LNCAP (cell line): ENCODE measurements around the gene CXADR.

Source experiments
- TF ChIP-seq, protein P1 (sequence below): fragments of 450-650 bp; IDR thresholded peaks from 2 replicates; pipeline ENCODE4 v1.5.1; 2017; ENCODE audit warnings: mild to moderate bottlenecking

The CXADR gene

DNA sequence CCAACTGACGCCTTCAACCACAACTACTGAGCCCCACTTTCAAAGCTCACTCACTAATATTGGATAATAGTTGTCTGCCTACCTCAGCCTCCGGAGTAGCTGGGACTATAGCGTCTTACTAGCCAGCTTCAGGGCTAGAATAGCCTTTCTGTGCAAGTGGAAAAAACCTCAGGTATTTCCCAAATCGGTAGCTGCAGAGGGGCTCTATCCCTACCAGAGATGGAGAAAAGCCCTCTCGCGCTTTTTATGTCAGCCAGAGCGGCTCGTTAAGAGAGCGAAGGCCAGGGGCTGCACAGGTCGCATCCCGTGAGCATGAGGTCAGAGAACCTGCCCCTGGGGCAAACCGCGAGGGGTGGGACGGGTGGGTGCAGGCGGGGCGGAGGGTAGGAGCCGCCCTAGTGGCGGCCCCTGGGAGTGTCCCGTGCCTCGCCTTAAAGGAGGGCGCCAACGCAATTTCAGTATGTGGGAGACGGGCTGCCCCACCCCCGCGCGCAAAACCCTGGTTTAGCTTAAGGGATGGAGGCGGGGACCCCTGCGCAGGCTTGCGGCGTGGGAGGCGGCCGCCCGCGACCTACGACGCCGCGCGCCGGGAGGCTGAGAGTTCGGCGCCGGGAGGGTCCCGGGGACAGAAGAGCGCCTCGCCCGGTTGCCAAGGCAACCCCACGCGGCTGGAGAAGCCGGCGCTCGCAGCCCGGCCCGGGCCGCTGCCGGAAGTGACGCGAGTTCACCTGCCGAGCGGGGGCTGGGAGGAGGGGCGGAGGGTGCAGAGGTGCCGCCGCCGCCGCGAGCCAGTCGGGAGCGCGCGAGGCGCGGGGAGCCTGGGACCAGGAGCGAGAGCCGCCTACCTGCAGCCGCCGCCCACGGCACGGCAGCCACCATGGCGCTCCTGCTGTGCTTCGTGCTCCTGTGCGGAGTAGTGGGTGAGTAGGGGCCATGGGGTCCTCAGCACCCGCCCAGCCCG, at the start of gene CXADR:
CXADR (plus strand) TSS at position 791 of the 961 bp plus-strand sequence; CDS start at position 878, 87 bp downstream.
- TF ChIP-seq, protein P1, sequence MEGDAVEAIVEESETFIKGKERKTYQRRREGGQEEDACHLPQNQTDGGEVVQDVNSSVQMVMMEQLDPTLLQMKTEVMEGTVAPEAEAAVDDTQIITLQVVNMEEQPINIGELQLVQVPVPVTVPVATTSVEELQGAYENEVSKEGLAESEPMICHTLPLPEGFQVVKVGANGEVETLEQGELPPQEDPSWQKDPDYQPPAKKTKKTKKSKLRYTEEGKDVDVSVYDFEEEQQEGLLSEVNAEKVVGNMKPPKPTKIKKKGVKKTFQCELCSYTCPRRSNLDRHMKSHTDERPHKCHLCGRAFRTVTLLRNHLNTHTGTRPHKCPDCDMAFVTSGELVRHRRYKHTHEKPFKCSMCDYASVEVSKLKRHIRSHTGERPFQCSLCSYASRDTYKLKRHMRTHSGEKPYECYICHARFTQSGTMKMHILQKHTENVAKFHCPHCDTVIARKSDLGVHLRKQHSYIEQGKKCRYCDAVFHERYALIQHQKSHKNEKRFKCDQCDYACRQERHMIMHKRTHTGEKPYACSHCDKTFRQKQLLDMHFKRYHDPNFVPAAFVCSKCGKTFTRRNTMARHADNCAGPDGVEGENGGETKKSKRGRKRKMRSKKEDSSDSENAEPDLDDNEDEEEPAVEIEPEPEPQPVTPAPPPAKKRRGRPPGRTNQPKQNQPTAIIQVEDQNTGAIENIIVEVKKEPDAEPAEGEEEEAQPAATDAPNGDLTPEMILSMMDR: peak; percentile 39

DNA sequence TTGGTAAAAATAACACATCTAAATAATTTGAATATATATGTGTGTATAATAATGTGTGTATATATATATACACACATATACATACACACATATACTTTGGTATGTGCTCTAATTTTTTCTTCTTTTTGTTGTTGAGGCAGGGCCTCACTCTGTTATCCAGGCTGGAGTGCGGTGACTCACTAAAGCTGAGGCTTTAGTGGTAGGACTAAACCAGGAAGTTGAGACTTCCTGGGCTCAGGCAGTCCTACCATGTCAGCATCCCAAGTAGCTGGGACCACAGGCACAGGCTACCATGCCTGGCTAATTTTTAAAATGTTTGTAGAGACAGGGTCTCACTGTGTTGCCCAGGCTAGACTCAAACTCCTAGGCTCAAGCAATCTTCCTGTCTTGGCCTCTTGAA, 46.7 kb upstream of the CXADR start:
- TF ChIP-seq, protein P1: no peak

DNA sequence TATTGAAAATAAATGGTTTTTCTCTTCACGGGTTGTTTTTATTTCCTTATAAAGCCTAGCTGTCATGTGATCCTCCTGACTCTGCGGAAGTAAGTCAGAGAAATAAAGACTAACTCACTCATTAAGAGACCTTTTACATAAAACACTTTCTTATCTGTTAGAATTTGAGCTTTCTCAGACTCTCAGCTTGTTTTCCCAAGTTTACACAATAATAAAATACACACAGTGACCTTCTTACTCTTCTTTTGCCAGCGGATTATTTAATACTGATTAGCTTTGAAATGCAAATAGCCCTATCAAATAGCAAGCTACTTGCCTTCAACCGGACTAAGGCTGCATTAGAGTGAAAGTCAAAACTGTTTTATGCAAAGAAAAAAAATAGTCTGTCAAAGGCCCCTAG, 45.5 kb upstream of the CXADR start:
- TF ChIP-seq, protein P1: no peak

DNA sequence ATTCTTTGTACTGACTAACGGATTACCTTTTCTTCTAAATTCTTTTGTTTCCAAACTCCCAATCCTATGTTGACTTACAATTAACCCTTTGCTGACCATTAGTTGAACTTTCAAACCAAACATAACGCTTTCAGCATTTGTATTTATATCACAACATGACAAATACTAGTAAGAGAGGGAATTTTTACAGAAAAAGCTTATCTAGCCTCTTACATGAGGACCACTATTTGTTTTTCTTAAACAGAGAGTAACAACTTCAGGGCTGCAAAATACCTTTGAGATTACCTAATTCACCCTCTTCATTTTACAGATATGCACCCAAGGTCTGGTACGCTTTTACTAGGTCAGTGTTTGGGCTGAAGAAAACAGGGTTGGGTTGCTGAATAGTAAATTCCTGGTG, 45.0 kb upstream of the CXADR start:
- TF ChIP-seq, protein P1: no peak

DNA sequence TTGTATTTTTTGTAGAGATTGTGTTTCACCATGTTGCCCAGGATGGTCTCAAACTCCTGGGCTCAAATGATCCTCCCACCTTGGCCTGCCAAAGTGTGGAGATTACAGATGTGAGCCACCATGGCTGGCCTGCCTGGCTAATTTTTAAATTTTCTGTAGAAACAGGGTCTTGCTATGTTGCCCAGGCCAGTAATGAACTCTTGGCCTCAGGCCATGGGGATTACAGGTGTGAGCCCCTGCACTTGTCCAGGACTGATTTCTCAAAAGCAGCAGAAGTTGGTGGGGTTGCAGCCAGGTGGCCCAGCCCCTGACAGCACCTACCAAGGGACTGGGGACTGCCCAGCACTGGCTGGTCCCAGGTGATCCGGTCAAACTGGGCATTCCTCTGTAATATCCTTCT, 44.1 kb upstream of the CXADR start:
- TF ChIP-seq, protein P1: no peak

DNA sequence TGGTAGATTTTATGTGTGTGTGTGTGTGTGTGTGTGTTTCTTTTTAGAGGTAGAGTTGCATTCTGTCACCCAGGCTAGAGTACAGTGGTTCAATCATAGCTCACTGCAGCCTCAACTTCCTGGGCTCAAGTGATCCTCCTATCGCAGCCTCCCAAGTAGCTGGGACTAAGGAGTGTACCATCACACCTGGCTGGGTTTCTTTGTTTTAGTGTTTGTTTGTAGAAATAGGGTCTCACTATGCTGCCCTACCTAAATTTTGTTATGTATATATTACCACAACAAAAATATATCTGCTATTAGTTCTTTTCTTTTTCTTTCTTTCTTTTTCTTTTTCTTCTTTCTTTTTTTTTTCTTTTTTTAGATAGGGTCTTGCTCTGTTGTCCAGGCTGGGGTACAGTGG, 43.1 kb upstream of the CXADR start:
- TF ChIP-seq, protein P1: no peak

DNA sequence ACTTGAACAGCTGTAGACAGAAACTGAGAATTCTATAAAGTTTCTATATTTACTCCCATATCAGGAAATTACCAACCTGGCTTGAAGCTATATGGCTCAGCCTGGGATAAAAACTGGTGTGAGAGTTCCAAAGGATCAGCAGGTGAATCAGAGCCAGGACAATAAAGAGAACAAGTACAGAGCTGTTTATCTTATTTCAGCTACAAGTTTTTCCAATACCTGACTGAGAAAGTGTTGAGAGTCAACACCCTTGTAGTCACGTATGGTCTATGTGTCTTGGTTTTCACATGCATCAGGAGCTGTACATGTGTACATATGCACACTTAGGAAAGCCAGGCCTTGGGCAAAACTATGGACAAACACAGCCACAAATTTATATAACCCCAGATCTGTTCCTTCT, 40.7 kb upstream of the CXADR start:
- TF ChIP-seq, protein P1: no peak
